HPDE6-E6E7 (cell line): ENCODE data around the gene TATDN2.

Experiments
- DNase-seq: peaks from one replicate; pipeline ENCODE4 v3.0.0; 2011; ENCODE audit warnings: missing footprints; ENCODE audit errors: extremely low spot score

The TATDN2 gene, protein sequence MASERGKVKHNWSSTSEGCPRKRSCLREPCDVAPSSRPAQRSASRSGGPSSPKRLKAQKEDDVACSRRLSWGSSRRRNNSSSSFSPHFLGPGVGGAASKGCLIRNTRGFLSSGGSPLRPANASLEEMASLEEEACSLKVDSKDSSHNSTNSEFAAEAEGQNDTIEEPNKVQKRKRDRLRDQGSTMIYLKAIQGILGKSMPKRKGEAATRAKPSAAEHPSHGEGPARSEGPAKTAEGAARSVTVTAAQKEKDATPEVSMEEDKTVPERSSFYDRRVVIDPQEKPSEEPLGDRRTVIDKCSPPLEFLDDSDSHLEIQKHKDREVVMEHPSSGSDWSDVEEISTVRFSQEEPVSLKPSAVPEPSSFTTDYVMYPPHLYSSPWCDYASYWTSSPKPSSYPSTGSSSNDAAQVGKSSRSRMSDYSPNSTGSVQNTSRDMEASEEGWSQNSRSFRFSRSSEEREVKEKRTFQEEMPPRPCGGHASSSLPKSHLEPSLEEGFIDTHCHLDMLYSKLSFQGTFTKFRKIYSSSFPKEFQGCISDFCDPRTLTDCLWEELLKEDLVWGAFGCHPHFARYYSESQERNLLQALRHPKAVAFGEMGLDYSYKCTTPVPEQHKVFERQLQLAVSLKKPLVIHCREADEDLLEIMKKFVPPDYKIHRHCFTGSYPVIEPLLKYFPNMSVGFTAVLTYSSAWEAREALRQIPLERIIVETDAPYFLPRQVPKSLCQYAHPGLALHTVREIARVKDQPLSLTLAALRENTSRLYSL

GRCh38 chr3:10248184-10248983 lies at the start of gene TATDN2:
Gene TATDN2 (plus strand): TSS chr3:10248459. CDS start chr3:10249201, 742 bp downstream.
- peak; percentile 77 for DNase-seq

DNA sequence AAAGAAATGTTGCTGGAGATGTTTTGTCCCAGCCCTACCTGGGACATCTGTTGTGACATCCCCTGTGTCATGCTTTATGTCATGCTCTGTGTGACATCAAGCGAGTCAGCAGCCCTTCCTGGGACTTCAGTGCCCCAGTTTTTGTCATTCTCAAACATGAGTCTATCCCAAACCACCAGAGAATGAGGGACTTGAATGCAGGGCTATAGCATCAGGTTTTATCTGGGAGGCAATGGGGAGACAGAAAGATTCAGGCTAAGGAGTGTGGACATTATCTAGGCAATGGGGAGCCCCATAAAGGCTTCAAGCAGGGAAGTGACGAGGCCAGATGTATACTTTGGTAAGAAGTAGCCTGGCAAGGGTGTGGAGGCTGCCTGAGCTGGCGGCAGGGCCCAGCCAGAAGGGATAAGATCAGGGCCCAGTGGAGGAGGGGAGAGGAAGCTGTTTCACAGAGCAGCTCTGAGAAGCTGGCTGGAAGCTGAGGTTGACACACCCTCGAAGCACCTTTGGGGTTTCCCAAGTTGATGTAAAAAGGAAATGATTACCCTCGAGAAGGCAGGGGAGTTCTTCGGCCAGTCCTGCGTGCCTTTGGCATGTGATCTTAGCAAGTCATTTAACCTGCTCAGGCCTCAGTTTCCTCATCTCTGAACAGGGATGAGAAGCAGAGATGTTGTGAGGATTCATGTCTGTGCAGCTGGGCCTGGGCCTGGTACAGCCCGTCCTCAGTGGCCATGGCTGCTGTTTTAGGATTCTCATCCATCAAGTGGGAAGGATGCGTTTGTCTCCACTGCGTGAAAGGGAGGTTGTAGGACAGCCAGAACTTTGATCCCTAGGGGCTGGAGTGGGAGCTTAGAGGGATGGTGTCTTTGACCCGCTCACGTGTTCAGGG lies 49.3 kb upstream of the TATDN2 start:
- no peak for DNase-seq

DNA sequence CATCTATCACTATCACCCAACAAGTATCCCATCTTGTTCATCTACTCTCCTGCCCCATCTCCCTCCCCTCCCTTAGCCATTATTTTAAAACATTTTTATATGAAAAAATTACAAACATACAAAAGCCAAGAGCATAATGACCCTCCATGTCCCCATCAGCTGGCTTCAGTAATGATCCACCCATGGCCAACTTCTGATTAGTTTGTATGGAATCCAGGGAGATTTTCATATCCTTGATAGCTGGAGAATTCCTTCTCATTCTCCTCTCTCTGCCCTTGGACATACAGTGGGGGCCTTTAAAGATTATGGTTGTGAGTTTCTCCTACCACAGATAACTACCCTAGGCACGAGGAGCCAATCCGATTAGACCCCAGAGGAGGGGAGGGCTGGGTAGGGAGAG lies 43.3 kb upstream of the TATDN2 start:
- no peak for DNase-seq

DNA sequence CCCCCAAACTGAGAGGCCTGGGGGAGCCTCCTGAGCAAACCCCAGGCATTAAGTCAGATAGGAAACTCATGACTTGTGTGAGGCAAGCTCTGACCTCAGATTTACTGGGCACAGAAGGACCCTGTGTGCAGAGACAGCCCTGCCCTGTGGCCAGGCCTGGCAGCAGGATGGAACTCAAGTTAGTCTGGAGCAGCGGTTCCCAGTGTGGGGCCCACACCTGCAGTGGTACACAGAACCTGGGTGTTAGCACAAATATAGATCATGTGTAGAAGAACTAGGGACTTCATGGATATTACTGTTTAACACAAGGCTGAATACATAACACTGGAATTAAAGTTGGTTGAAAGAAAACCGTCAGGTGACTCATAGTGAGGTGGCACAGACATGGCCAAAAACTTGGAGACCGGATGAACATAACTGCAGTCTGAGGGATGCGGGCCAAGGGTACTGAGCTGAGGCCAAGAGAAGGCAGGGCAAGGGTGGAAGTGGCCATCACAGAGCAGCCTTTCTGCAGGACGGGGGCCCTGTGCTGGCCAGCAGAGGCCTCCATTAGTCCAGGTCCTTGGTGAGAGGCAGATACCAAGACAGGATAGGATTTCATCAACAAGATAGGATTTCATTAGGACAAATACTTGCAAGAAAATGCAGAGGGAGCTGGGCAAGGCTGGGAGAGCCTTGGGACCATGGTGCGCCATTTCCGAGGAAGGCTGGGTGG lies 42.7 kb upstream of the TATDN2 start:
- no peak for DNase-seq

GRCh38 chr3:10206166-10206511 lies 42.1 kb upstream of the TATDN2 start:
- no peak for DNase-seq

- DNase-seq, result no peak
Observed at GRCh38 chr3:10213156-10213792, 35.0 kb upstream of the TATDN2 start.

- no peak for DNase-seq
Observed at GRCh38 chr3:10215578-10216368, 32.5 kb upstream of the TATDN2 start.

DNA sequence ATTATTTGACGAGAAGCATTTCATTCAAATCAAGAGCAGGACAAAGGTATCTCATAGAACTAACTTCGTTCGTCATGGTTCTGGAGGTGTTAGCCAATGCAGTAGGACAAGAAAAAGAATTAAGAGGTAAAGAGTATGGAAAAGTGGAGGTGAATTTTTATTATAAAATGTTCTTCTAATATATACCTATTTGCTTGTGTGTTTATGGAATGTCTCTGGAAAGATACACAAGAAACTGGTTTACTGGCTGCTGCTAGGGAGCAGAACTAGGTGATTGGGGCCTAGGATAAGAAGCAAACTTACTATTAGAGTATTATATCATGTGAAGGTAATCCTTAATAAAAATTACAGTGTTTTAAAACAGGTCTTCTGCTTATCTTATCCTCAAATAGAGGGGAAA lies 30.9 kb upstream of the TATDN2 start:
- no peak for DNase-seq

- DNase-seq, result no peak
Observed at GRCh38 chr3:10219737-10220136, 28.5 kb upstream of the TATDN2 start.

DNA sequence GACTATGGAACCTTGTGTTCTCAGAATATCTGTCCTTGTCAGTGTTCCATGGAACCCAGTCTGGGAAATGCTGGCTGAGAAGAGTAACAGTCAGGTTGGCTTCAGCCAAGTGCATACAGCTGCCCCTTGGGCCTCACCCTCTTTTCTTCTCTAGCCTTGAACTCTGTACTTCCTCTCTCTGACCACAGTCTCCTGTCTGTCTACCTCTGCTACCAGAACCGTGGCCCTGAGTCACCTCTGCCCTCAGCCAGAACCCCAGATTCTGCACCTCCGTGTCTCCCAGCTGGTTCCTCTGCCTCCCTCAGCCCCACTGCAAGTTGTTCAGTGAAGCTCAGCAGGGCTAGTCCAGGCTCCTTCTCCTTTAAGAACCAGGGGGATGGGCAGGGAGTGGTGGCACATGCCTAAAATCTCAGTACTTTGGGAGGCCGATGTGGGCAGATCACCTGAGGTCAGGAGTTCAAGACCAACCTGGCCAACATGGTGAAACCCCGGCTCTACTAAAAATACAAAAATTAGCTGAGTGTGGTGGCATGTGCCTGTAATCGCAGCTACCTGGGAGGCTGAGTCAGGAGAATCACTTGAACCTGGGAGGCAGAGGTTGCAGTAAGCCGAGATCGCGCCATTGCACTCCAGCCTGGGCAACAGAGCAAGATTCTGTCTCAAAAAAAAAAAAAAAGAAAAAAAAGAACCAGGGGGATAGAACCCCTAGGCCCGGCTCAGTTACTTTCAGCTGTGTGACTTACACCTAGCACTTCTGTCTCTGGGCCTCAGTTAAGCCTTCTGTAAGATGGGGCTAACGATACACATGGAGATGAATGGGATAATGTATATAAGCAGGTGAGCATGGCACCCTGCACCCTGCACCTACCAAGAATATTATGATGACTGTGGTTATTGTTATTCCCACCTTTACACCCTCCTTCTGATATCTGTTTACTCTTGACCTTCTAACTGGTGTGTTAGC lies 24.3 kb upstream of the TATDN2 start:
- DNase-seq, result no peak

DNA sequence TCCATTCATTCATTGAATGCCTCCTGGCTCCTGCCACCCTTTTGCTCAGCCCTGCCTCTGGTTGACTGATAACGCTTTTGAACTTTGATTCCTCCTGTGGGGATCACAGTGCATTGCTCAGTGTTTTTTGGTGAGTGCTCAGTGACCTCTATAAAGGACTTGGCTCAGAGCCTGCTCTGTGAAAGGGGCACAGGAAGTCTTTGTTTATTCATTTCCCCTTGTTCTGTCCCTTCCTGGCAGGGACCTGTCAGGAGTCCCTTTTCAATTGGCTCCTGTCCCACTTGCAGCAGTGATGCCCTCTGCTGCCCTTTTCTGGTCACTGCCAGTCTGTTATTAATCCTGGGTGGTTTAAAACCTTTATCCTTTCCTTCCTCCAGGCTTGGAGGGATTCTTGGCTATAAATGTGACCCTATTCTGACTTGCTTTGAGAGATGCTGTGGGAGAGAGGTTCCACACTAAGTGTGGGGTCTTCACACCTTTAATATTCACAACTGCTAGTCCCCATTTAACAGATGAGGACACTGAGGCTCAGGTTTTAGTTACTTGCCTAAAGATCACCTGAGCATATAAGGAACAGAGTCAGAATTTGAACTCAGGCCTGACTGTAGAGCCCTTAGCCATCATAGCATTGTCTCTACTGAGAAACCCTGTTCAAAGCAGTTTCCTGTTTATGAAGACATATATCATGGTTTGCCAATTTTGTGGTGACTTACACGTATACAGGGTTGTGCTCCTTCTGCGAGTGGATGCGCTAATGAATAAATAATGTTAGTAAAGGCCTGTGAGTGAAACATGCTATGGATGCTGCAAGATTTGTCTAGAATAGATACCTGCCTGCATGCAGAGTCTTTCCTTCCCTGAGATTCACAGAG lies 23.2 kb upstream of the TATDN2 start:
- no peak for DNase-seq

- no peak for DNase-seq
Observed at GRCh38 chr3:10226293-10226692, 22.0 kb upstream of the TATDN2 start.

- DNase-seq, result no peak
Observed at GRCh38 chr3:10228248-10228950, 19.9 kb upstream of the TATDN2 start.

DNA sequence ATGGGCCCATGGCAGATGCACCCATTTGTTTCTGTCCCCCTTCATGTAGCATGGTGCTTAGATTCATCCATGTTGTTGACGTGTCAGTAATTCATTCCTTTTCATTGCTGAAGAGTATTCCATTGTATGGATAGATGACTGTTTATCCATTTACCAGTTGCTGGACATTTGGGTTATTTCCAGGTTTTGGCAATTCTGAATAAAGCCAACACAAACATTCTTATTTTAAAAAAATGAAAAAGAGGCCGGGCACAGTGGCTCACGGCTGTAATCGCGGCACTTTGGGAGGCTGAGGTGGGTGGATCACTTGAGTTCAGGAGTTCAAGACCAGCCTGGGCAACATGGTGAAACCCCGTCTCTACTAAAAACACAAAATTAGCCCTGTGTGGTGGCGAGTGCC lies 18.7 kb upstream of the TATDN2 start:
- DNase-seq, result no peak

GRCh38 chr3:10232137-10232536 lies 16.1 kb upstream of the TATDN2 start:
- DNase-seq, result no peak

- no peak for DNase-seq
Observed at GRCh38 chr3:10233988-10234387, 14.3 kb upstream of the TATDN2 start.
